Muscle layer of colon (tissue), 2 donors: ENCODE data around the gene RESP18.

Source experiments
- H3K27ac ChIP-seq: one replicate; pipeline ENCODE4 v1.7.0; 2013; ENCODE audit warnings: low read depth, mild to moderate bottlenecking, low read length, moderate library complexity
- H3K27me3 ChIP-seq, 2 donors: one replicate each; pipeline ENCODE4 v1.7.0; 2013; ENCODE audit warnings: low read length in 2 of 2, mild to moderate bottlenecking in 2 of 2; ENCODE audit not compliant: insufficient read depth in 2 of 2, control insufficient read depth in 1 of 2
- H3K36me3 ChIP-seq: one replicate; pipeline ENCODE4 v1.7.0; 2013; ENCODE audit warnings: mild to moderate bottlenecking, low read length; ENCODE audit not compliant: insufficient read depth
- H3K4me1 ChIP-seq: one replicate; pipeline ENCODE4 v1.7.0; 2013; ENCODE audit warnings: mild to moderate bottlenecking, low read length; ENCODE audit not compliant: insufficient read depth
- H3K4me3 ChIP-seq, 2 donors: one replicate each; pipeline ENCODE4 v1.7.0; 2013; ENCODE audit warnings: low read length in 2 of 2, low read depth in 1 of 2, mild to moderate bottlenecking in 1 of 2, moderate library complexity in 1 of 2
- H3K9ac ChIP-seq: one replicate; pipeline ENCODE4 v1.7.0; 2013; ENCODE audit warnings: low read length
- H3K9me3 ChIP-seq: one replicate; pipeline ENCODE4 v1.7.0; 2013; ENCODE audit warnings: mild to moderate bottlenecking, low read length
- donor health status: abdominal sarcoma.
- donor health status: Adenocarcinoma of cecum.

The RESP18 gene

GRCh38 chr2:219279916-219280516 is 52.5 kb downstream of the RESP18 start:
- peak overlapping the region; percentile 67 for H3K27ac ChIP-seq
- H3K4me1 ChIP-seq, result peaks cover 28% of the 10 kb centered on the region
- no peaks in the 10 kb centered on the region for H3K27me3 ChIP-seq

GRCh38 chr2:219279151-219279915 is 53.2 kb downstream of the RESP18 start, which contains the start of gene DNAJB2:
DNAJB2 (plus strand) TSS chr2:219279366; CDS start chr2:219279834, 468 bp downstream.
- Histone ChIP-seq H3K4me3 (peak within 1 kb of the TSS; percentile 59 to 96), H3K9ac (peak within 1 kb of the TSS; percentile 85), H3K36me3 (peaks cover 41% of the 10 kb centered on the region), H3K27me3 (no peaks in the 10 kb centered on the region), H3K27ac (peak within 1 kb of the TSS; percentile 75), H3K9me3 (no peaks in the 10 kb centered on the region), H3K4me1 (peaks cover 28% of the 10 kb centered on the region)

More at GRCh38 chr2:219279916-219280516, 52.5 kb downstream of the RESP18 start:
- Histone ChIP-seq H3K36me3 (peaks cover 48% of the 10 kb centered on the region), H3K9ac (peak overlapping the region; percentile 85), H3K4me3 (peak overlapping the region; percentile 59 to 96), H3K9me3 (no peaks in the 10 kb centered on the region)

- Histone ChIP-seq H3K9me3 (no peaks in the 10 kb centered on the region), H3K36me3 (peaks cover 35% of the 10 kb centered on the region), H3K9ac (peak overlapping the region; percentile 55), H3K27me3 (no peaks in the 10 kb centered on the region), H3K27ac (peak overlapping the region; percentile 75), H3K4me1 (peaks cover 28% of the 10 kb centered on the region), H3K4me3 (peak overlapping the region in 1 of 2 donors; percentile 36)
These were observed 53.8 kb downstream of the RESP18 start for GRCh38 chr2:219278655-219279150.

DNA sequence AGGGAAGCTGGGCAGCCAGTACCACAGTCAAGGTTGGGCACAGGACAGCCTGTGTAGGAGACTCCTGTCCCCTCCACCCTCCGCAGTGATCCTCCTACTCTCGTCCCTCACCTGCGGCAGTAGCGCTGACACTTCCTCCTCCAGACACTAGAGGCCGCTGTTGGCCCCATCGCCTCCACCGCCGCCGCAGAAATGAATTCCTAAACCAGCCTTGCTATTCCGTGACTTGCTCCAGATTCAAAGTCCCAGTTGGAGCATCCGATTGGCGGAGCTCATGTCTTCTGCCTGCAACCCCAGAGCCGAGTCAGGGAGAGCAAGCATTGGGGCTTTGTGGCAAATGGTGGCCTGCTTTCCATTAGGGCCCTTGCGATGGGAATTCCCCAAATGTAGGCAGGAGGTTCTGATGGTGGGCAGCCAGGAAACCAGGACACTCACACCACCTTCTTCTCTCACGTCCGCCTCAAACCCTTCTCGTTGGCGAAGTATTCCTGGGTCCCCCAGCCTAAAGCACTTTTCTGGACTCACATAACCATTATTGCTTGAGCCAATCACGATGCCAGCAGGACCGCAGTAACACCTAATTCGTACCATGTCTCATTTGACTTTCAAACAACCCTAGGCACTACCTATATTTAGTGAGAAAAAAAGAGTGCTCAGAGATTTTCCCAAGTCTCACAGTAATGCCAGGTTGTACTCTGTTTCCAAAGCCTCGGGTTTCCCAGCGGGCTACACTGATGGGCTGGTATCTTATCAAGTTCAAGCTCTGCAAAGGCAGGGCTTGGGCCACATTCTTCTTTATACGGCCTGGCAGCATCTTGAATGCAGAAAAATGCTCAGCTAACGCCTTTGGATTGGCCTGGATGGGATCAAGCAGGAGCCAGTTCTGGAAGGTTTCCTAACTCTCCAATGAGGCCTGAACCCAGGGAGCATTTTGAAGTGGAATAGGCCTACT is 54.6 kb downstream of the RESP18 start:
- Histone ChIP-seq H3K27me3 (no peaks in the 10 kb centered on the region), H3K4me1 (peaks cover 28% of the 10 kb centered on the region), H3K36me3 (peaks cover 28% of the 10 kb centered on the region), H3K27ac (peak overlapping the region; percentile 75), H3K9me3 (no peaks in the 10 kb centered on the region), H3K4me3 (peak overlapping the region in 1 of 2 donors; percentile 36), H3K9ac (peak overlapping the region; percentile 55)
